HG03571 (cell line): ENCODE data around the gene SRSF4.
"Not testable (repeated sequence)": the region's sequence is repeated elsewhere in the genome, so short reads cannot be mapped to it uniquely, and the experiment has no call there.

Source experiments
- ATAC-seq: cut with Tn5 transposase; IDR thresholded peaks from one replicate; pipeline ENCODE4 v1.9.1; 2021; ENCODE audit not compliant: unreplicated experiment

Gene SRSF4

GRCh38 chr1:29126198-29126597 is 55.5 kb downstream of the SRSF4 start:
- ATAC-seq = no peak

DNA sequence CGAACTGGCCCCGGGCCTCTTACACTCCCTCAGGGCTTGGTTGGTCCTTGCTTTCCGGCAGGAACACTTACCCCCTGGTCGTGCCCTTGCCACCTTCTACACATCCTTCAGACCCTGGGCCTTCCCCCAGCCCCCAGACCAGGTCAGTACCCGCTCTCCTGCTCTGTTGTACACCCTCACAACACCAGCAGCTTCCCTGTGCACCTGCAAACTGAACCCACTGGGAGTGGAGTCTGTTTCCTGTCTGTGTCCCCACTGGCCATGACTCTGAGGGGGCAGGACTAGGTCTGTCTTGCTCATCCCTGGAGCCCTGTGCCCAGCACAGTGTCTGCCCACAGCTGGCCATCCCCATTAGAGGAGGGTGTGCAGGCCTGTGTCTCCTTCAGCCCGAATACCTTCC is 55.9 kb downstream of the SRSF4 start:
- no peak for ATAC-seq

DNA sequence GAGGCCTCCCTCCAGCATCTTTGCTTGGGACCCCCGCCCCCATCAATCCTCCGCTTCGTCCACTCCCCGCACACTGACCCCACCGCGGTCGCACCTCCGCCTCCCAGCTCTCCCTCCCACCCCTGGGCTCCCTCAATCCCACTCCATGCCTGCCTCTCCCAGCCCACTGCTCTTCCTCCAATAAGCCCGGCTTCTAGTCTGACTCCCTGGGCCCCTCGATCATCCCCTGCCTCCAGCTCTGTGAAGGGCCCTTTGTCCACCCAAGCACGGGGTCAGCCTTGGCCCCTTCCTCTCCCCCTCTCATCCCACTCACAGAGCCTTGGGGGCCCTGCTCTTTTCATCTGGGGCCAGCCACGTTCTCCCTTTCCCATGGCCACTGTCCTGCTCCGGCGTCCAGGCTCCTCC is 56.5 kb downstream of the SRSF4 start:
- no peak for ATAC-seq

DNA sequence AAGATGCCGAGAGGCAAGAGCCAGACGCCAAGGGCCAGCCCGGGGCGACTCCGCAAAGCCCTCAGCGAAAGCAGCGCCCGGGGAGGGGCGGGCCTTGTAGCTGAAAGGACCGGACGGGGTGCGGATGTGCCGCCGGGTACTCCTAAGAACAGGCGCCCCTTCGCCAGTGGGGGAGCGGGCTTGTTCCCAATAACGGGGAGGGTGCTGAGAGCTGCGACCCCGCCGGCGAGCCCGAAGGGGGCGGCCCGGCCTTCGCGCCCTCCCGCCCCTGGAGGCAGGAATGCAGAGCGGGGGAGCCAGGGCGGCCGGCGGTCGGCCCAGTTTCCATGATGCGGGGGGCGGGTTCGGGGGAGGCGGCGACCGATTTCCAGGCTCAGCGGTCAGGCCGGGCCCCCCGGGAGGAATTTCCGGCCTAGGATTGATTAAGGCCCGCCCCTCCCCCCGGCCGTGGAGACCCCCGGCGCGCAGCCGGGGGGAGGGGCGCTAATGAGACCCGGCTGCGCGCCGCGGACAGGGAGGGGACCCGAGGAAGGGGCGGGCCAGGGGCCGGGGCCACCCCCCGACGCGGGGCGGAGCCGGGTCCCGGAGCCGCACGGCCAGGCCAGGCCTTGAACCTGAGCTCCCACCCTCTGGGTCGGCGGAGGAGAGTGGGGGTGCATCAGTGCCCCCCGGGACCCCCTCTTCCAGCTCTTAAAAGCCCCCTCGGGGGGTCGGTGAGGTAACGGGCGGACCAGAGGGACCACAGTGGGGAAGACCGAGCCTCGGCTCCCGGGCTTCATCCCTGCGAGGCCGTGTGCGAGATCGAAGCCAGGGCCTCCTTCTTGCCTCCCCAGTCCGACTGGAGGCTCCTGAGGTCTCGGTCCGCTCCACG is 57.1 kb downstream of the SRSF4 start:
- ATAC-seq = no peak

GRCh38 chr1:29123887-29124365 is 57.8 kb downstream of the SRSF4 start, which contains the start of gene TMEM200B:
TMEM200B (minus strand) TSS chr1:29123903; CDS start chr1:29121828, 2,075 bp downstream.
- ATAC-seq = no peak

DNA sequence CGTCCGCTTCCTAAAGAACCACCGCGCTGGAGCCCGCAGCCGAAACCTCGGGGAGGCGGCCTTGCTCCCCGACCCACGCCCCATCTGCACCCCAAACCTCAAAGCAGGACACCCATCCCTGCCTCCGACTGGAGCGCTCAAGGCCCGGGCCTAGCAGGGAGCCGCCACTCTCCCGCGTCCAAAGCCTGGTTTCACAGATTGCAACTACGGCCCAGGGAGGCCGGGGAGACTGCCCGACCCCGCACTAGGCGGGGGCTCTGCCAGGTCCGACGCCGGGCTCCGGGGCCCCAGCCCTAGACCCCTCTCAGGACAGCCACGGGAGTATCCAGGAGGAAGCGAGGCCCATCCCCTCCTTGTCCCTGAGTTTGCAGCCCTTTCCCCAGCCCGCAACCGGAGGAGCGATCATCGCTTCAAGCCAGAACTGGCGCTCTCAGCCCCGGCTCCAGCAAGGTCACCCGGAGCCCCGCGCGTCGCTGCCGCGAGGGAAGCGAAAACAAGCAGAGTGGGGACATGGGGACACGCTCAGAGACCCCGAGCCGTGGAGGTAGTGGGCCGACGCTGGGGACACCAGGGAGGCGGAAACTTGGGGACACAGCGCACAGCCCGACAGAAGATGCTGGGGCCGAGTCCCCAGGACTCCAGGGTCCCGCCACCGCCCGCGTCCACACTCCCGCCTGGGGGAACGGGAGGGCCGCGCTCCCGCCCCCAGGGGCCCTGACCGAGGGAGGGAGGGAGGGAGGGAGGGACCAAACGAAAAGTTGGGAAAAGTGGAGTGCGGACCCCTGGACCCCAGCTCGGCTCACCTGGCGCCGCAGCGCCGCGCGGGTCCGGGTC is 58.4 kb downstream of the SRSF4 start:
- ATAC-seq = no peak

DNA sequence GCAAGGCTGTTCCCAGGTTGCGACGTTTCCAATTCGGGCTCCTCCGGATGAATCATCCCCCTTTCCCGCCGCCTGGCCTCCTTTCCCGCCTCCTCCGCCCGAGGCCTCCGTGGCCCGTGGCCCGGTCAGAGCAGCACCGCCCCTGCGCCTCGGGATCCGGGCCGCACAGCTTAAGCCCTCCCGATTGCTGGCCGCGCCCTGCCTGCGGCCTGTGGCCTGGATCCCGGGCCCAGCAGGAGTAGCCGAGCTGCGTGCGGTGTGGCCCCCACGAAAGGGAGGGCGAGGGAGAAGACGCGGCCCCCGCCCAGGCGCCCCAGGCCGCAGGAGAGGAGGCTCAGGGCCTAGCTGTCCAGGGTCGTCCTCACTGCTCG is 59.0 kb downstream of the SRSF4 start:
- ATAC-seq = no peak

DNA sequence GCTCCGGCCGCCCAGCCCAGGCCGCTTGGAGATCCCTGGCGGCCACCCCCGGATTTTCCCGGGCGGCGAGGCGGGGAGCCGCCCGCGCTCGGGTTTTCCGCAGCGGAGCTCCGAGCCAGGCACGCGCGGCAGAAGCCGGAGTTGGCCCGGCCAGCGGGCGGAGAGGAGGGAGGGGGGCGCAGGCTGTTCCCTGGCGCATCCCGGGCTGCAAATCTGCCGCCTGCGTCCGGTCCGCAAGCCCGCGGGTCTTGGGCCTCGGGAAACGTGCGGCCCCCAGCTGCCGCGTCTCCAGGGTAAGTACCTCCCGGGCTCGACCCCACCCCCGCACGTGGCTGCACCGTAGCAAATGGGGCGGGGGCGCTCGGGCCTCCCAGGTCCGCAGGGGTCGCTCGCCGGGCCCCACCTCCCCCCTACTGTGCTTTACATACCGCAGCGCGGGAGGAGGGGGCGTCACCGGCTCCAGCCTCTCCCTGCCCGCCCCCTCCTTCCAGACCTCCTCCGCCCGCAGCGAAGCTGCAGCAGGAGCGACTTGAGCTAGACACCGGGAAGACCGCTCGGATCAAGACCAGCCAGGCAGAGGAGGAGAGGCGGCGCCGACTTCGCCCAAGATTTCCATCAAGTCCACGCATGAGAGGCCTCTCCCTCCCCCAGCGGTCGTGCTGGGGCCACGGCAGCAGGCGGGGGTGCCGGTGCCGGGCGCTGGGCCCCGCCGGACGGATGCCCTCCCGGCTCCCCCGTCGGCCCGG is 59.6 kb downstream of the SRSF4 start:
- ATAC-seq = no peak

GRCh38 chr1:29121516-29121935 is 60.2 kb downstream of the SRSF4 start:
- ATAC-seq = no peak

- ATAC-seq = no peak
Measured at GRCh38 chr1:29120947-29121485, 60.7 kb downstream of the SRSF4 start.

DNA sequence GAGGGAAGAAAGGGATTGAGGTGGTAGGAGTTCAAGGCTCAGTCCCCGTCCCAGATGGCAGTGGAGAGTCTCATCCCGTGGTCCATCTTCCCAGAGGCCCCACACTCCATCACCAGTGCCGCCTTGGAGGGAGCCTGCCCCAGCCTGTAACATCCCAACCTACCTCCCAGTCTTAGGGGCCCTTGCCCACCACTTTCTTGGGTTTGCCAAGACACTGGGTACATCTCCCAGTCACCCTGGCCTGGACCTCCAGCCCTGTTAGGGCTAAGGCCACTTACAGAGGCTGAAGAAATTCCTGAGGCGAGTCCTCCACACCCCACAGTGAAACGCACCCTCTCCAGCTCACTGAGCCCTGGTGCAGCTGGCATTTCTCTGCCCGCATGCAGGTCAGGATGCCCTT is 61.3 kb downstream of the SRSF4 start:
- no peak for ATAC-seq

DNA sequence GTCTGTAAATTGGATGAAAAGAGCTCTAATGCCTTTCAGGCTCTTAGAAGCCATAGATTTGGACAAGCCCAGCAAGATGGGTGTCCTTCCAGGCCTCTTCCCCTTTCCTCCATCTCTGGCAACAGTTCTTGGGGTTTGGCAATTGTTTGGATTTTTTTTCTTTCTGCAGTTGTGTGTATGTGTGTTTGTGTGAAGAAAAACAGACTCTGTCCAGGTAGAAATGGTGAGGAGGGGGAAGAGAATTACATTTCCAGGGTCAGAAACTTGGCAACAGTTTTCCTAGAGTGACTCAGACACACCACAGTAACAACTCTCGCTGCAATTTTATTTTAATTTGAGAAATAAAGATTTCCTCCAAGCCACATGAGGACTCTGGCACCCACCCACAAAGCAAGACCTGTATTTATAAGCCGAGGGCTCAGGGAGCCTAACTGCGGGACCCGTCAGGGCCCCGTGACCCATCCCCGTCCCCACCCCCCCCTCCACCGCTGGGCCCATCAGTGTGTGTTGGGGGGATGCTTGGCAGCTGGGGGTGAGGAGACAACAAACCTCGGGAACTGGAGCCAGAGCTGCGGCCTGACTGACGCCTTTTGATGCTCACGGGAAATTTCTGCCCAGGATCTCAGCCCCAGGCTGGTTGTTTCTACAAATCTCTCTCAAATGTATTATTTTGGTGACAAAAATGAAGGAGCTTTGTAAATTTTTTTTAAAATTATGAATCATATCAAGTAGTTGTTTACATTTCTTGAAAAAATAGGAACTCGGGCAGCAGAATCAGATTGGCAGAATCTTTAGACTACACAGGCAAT is 62.4 kb downstream of the SRSF4 start:
- no peak for ATAC-seq

- ATAC-seq = no peak
Measured at GRCh38 chr1:29117381-29117780, 64.3 kb downstream of the SRSF4 start.

DNA sequence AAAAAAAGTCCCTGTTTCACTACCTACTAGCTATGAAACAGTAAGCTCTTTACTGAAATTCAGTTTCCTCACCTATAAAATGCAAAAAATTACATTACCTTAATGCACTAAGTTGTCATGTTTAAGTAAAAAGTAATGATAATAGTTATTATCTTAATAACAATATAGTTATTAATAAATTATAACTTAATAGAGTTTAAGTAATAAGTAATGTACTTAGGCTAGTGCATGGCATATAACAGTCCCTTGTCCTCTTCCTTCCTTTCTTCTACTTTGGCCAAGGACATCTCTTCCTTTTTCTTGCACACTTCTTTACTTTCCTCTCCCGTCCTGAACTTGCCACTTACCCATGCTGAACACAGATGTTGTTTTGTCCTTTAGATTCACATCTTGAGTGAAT is 67.0 kb downstream of the SRSF4 start:
- ATAC-seq = no peak

DNA sequence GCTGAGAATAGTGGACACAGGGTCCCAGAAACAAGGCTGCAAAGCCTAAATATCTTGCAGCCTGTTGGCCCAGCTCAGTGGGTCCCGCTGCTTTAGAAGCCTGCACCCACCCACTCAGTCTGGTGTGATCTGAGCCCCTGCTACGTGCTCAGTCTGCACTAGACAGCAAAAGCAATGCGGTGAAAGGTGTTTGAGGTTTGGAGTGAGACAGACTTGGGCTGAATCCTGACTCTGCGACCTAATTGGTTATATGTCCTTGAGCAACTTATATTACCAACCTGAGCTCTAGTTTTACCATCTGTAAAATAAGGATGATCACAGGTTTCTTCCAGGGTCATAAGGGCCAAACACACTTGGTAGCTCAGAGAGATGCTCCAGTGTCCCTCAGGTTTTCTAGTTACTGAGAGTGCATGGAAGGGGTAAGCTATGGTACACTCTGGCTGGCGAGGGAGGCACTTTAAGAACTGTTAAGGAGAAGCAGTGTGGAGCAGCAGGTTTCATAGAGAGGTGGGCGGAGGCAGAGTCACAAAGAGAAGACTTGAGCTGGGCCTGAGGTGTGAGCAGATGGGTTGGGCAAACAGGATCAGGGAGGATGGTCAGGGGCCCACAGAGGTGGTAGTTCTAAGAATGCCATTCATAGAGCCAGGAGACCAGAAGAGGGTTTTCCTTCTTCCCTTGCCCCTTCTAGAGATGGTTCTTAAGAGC is 68.1 kb downstream of the SRSF4 start:
- no peak for ATAC-seq

- no peak for ATAC-seq
Measured at GRCh38 chr1:29112705-29113412, 68.8 kb downstream of the SRSF4 start.

DNA sequence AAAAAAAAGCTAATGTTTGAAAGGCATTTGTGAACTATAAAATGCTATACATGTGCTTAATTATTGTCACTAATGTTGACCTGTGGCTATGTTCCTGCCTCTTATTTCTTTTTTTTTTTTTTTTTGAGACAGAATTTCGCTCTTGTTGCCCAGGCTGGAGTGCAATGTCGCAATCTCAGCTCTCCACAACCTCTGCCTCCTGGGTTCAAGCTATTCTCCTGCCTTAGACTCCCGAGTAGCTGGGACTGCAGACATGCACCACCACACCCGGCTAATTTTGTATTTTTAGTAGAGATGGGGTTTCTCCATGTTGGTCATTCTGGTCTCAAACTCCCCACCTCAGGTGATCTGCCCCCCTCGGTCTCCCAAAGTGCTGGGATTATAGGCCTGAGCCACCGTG is 73.7 kb downstream of the SRSF4 start:
- not testable (repeated sequence) for ATAC-seq

DNA sequence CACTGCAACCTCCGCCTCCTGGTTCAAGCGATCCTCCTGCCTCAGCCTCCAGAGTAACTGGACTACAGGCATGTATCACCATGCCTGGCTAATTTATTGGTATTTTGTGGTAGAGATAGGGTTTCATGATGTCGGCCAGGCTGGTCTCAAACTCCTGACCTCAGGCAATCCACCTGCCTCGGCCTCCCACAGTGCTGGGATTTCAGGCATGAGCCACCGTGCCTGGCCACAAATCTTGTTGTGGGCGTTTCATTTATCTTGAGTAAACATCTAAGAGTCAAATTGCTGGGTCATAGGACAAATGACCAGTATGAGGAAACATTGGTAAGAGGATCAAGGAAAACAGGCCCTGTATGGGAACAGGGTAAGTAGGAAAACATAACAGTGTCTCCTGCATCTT is 75.9 kb downstream of the SRSF4 start:
- no peak for ATAC-seq

- no peak for ATAC-seq
Measured at GRCh38 chr1:29100487-29100886, 81.2 kb downstream of the SRSF4 start.
